Keratinocyte (primary cell): ENCODE data around the gene MAP3K8. TPM values are rescaled to one million over a fixed set of nuclear protein-coding genes. Genes with fewer than 3 reads are reported as not detected.

Experiments
- DNase-seq: peaks from one replicate; pipeline ENCODE4 v3.0.0-alpha.2; 2011; ENCODE audit warnings: low read depth, missing footprints, low spot score
- FAIRE-seq: peaks from 2 replicates; lab custom pipeline; 2011; peaks lifted over from hg19 to GRCh38; lab: Jason Lieb, UNC
- H2AFZ ChIP-seq: 2 replicates; pipeline ENCODE4 v1.6.0; 2012; ENCODE audit warnings: low read length, control low read depth, inconsistent platforms; ENCODE audit not compliant: control insufficient read depth
- H3K27ac ChIP-seq: 2 replicates; pipeline ENCODE4 v1.5.1; 2011; ENCODE audit warnings: low read length; ENCODE audit not compliant: control insufficient read depth, insufficient read depth
- H3K27me3 ChIP-seq: 3 replicates; pipeline ENCODE4 v1.6.0; 2011; ENCODE audit warnings: low read length; ENCODE audit not compliant: control insufficient read depth, insufficient read depth; ENCODE audit errors: extremely low read depth
- H3K36me3 ChIP-seq, 2 experiments: 2 replicates in 1 of 2; 3 replicates in 1 of 2; pipeline ENCODE4 v1.5.1; 2011; ENCODE audit warnings: low read length in 2 of 2, mild to moderate bottlenecking in 1 of 2; ENCODE audit not compliant: control insufficient read depth in 2 of 2, insufficient read depth in 2 of 2; ENCODE audit errors: extremely low read depth in 1 of 2
- H3K4me1 ChIP-seq: 3 replicates; pipeline ENCODE4 v1.5.1; 2011; ENCODE audit warnings: low read length; ENCODE audit not compliant: control insufficient read depth, insufficient read depth; ENCODE audit errors: extremely low read depth
- H3K4me2 ChIP-seq: 3 replicates; pipeline ENCODE4 v1.6.0; 2011; ENCODE audit warnings: low read depth, low read length; ENCODE audit not compliant: control insufficient read depth, insufficient read depth; ENCODE audit errors: extremely low read depth
- H3K4me3 ChIP-seq, 3 experiments: fragments of 200-600 bp in 1 of 3; sonication (generic) in 1 of 3; 2 replicates in 2 of 3; 3 replicates in 1 of 3; pipeline ENCODE4 v1.5.1; 2011 to 2016; ENCODE audit warnings: low read length in 3 of 3, mild to moderate bottlenecking in 3 of 3, control low read depth in 2 of 3, inconsistent platforms in 1 of 3, low read depth in 1 of 3, mixed read lengths in 1 of 3, mixed run types in 1 of 3, moderate library complexity in 1 of 3; ENCODE audit not compliant: control insufficient read depth in 2 of 3, insufficient read depth in 2 of 3; ENCODE audit errors: extremely low read depth in 1 of 3
- H3K79me2 ChIP-seq: 2 replicates; pipeline ENCODE4 v1.6.0; 2012; ENCODE audit warnings: low read length; ENCODE audit not compliant: control insufficient read depth, insufficient read depth
- H3K9ac ChIP-seq: 3 replicates; pipeline ENCODE4 v1.6.0; 2011; ENCODE audit warnings: low read length; ENCODE audit not compliant: control insufficient read depth, insufficient read depth; ENCODE audit errors: extremely low read depth
- H3K9me1 ChIP-seq: 3 replicates; pipeline ENCODE4 v1.6.0; 2011; ENCODE audit warnings: low read length; ENCODE audit not compliant: control insufficient read depth, insufficient read depth; ENCODE audit errors: extremely low read depth
- H3K9me3 ChIP-seq: 2 replicates; pipeline ENCODE4 v1.5.1; 2012; ENCODE audit warnings: low read depth, low read length; ENCODE audit not compliant: control insufficient read depth
- H4K20me1 ChIP-seq: 3 replicates; pipeline ENCODE4 v1.6.0; 2011; ENCODE audit warnings: low read length; ENCODE audit not compliant: control insufficient read depth, insufficient read depth; ENCODE audit errors: extremely low read depth
- CTCF ChIP-seq, 3 experiments: IDR thresholded peaks in 1 of 3; conservative IDR thresholded peaks in 1 of 3; optimal IDR thresholded peaks in 1 of 3; 2 replicates in 2 of 3; 3 replicates in 1 of 3; pipeline versions ENCODE3 to v1.5.1; 2011; ENCODE audit warnings: low read length in 3 of 3, mild to moderate bottlenecking in 3 of 3, moderate library complexity in 2 of 3, control low read depth in 1 of 3, inconsistent platforms in 1 of 3; ENCODE audit not compliant: insufficient read depth in 2 of 3; ENCODE audit errors: extremely low read depth in 1 of 3
- EZH2 ChIP-seq: IDR thresholded peaks from one replicate; pipeline ENCODE4 v1.6.1; 2012; ENCODE audit warnings: inconsistent platforms, mild to moderate bottlenecking, low read length, moderate library complexity
- dilution Hi-C: fragments of 300-500 bp; cut with MboI; formaldehyde crosslinking; loops from one replicate; pipeline ENCODE4 v1.7.0; 2020; ENCODE audit warnings: low sequenced_read_pairs; ENCODE audit not compliant: extremely low pct_ligation_motif_present
- polyA plus RNA-seq, 5 experiments: library from polyadenylated mRNA; depleted of rRNA in 3 of 5; stranded (reverse) in 3 of 5; stranded (forward) in 1 of 5; unstranded in 1 of 5; fragments of >200 nt; gene quantifications; 1 replicate in 1 of 5; 2 replicates in 3 of 5; 3 replicates in 1 of 5; pipeline versions ENCODE4 v1.2.1 to v1.2.3, GENCODE V29; 2011 to 2012; ENCODE audit warnings: missing spikeins in 2 of 5, low read depth in 1 of 5, low replicate concordance in 1 of 5

MAP3K8 gene
- polyA plus RNA-seq, 1 donor (not counting 4 experiments of a cell fraction or from before 2014, with no cell fraction given), result 4.9 TPM

- H3K9ac ChIP-seq, result no peak overlapping the region
- TF ChIP-seq CTCF (optimal IDR thresholded peaks at IDR 0.05 in 1 of 3, IDR thresholded peaks at IDR 0.05 in 1 of 3, conservative IDR thresholded peaks at IDR 0.05 in 1 of 3; ENCODE audit: extremely low read depth in 1 of 3, insufficient read depth in 2 of 3, low read length in 3 of 3), result no peak
- no peak for TF ChIP-seq EZH2
- H3K4me2 ChIP-seq, result no peak overlapping the region
- DNase-seq (no peak), FAIRE-seq (no peak)
- H3K9me3 ChIP-seq, result no peaks in the 10 kb centered on the region
- H3K4me1 ChIP-seq, result no peaks in the 10 kb centered on the region
- H4K20me1 ChIP-seq, result no peaks in the 10 kb centered on the region
- H3K79me2 ChIP-seq, result no peaks in the 10 kb centered on the region
- dilution Hi-C loops, result no loop called here
- no peak overlapping the region for H2AFZ ChIP-seq
- no peaks in the 10 kb centered on the region for H3K36me3 ChIP-seq
- no peak overlapping the region for H3K27ac ChIP-seq
- no peaks in the 10 kb centered on the region for H3K27me3 ChIP-seq
- H3K9me1 ChIP-seq, result no peaks in the 10 kb centered on the region
- no peak overlapping the region for H3K4me3 ChIP-seq
These were observed 65.8 kb downstream of the MAP3K8 start for GRCh38 chr10:30499816-30500215.

DNA sequence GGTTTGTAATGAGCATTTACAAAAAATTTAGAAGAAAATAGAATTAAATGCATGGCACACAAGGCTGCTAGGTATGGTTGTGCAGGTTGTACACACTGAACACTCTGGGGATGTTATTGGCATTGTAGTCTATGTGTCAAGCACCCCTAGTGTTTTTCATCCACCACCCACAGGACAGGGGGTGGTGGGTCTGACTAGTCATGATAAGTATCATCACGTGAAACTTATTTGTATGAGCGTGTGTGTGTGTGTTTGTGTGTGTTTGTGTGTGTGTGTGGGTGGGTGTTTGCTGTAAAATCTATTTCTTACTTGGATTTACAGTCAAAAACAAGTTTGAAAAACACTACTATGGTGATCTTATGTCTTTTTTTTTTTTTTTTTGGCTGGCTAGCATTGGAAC lies 66.5 kb downstream of the MAP3K8 start:
- Histone ChIP-seq H2AFZ (no peak overlapping the region), H3K79me2 (no peaks in the 10 kb centered on the region), H3K4me2 (no peak overlapping the region), H3K36me3 (no peaks in the 10 kb centered on the region), H4K20me1 (no peaks in the 10 kb centered on the region), H3K9me1 (no peaks in the 10 kb centered on the region), H3K4me1 (no peaks in the 10 kb centered on the region), H3K9ac (no peak overlapping the region), H3K9me3 (no peaks in the 10 kb centered on the region), H3K27ac (no peak overlapping the region), H3K27me3 (no peaks in the 10 kb centered on the region), H3K4me3 (no peak overlapping the region)
- no peak for FAIRE-seq
- dilution Hi-C loops, result no loop called here
- DNase-seq, result no peak
- TF ChIP-seq EZH2 (no peak), CTCF (optimal IDR thresholded peaks at IDR 0.05 in 1 of 3, IDR thresholded peaks at IDR 0.05 in 1 of 3, conservative IDR thresholded peaks at IDR 0.05 in 1 of 3; ENCODE audit: extremely low read depth in 1 of 3, insufficient read depth in 2 of 3, low read length in 3 of 3) (no peak)
